HL-60/S4 (cell line): Measurements from ENCODE around the gene PITX1.
"Not testable (repeated sequence)": the region's sequence is repeated elsewhere in the genome, so short reads cannot be mapped to it uniquely, and the experiment has no call there.

Source experiments
- in situ Hi-C: fragments of 300-500 bp; cut with MboI; formaldehyde crosslinking; loops from 2 replicates; pipeline ENCODE4 v1.14.3; 2022; ENCODE audit warnings: low sequenced_read_pairs

PITX1 gene

GRCh38 chr5:135011355-135012032, 22.5 kb downstream of the PITX1 start:
- in situ Hi-C loops, result no loop called here

- in situ Hi-C loops, result no loop called here
Observed at GRCh38 chr5:135010502-135011354, 23.3 kb downstream of the PITX1 start.

GRCh38 chr5:135009736-135010501, 24.1 kb downstream of the PITX1 start:
- in situ Hi-C loops, result no loop called here

- in situ Hi-C loops, result no loop called here
Observed at GRCh38 chr5:135008981-135009735, 24.9 kb downstream of the PITX1 start.

- in situ Hi-C loops, result no loop called here
Observed at GRCh38 chr5:135008556-135008955, 25.5 kb downstream of the PITX1 start.

GRCh38 chr5:135007749-135008363, 26.2 kb downstream of the PITX1 start:
- in situ Hi-C loops, result no loop called here

- in situ Hi-C loops, result no loop called here
Observed at GRCh38 chr5:135007305-135007704, 26.7 kb downstream of the PITX1 start.

- in situ Hi-C loops, result no loop called here
Observed at GRCh38 chr5:135005076-135005475, 29.0 kb downstream of the PITX1 start.

GRCh38 chr5:135004376-135004775, 29.7 kb downstream of the PITX1 start:
- in situ Hi-C loops, result no loop called here

GRCh38 chr5:134998068-134998467, 36.0 kb downstream of the PITX1 start:
- in situ Hi-C loops, result not testable (repeated sequence)

GRCh38 chr5:134997015-134997414, 37.0 kb downstream of the PITX1 start:
- in situ Hi-C loops, result no loop called here

GRCh38 chr5:134995850-134996402, 38.1 kb downstream of the PITX1 start:
- in situ Hi-C loops, result no loop called here

GRCh38 chr5:134994560-134995156, 39.4 kb downstream of the PITX1 start:
- in situ Hi-C loops, result no loop called here

GRCh38 chr5:134993161-134993560, 40.9 kb downstream of the PITX1 start:
- in situ Hi-C loops, result no loop called here

GRCh38 chr5:134992148-134992547, 41.9 kb downstream of the PITX1 start:
- in situ Hi-C loops, result no loop called here

GRCh38 chr5:134990183-134990582, 43.8 kb downstream of the PITX1 start:
- in situ Hi-C loops, result not testable (repeated sequence)

GRCh38 chr5:134989266-134989830, 44.7 kb downstream of the PITX1 start:
- in situ Hi-C loops, result no loop called here

GRCh38 chr5:134982230-134982629, 51.8 kb downstream of the PITX1 start:
- in situ Hi-C loops, result no loop called here

GRCh38 chr5:134979416-134979815, 54.6 kb downstream of the PITX1 start:
- in situ Hi-C loops, result no loop called here
